K562 (cell line): Measurements from ENCODE around the gene KLK14. TPM values are rescaled to one million over a fixed set of nuclear protein-coding genes. Genes with fewer than 3 reads are reported as not detected.
A peak's percentile ranks its signal among the peaks of the same experiment; 100 is the strongest.

Experiments used
- COPS2 ChIP-seq: fragments of 450-650 bp; conservative IDR thresholded peaks from 2 replicates; pipeline ENCODE4 v1.6.1; 2016; ENCODE audit warnings: mild to moderate bottlenecking, moderate library complexity
- E2F5 ChIP-seq: sonication (generic); formaldehyde crosslinking; IDR thresholded peaks from 2 replicates; pipeline ENCODE4 v1.8.0; 2022; ENCODE audit warnings: mild to moderate bottlenecking, missing genetic modification reagents
- EGR1 ChIP-seq: fragments of 450-650 bp; conservative IDR thresholded peaks from 2 replicates; pipeline ENCODE4 v1.6.1; 2017; ENCODE audit warnings: mild to moderate bottlenecking
- ESRRA ChIP-seq: fragments of 450-650 bp; IDR thresholded peaks from 2 replicates; pipeline ENCODE4 v1.6.1; 2014; ENCODE audit warnings: low read depth, mild to moderate bottlenecking, moderate library complexity, borderline replicate concordance
- GATAD2B ChIP-seq: fragments of 450-650 bp; IDR thresholded peaks from 2 replicates; pipeline ENCODE4 v1.6.1; 2017; ENCODE audit warnings: mild to moderate bottlenecking, borderline replicate concordance
- HDAC1 ChIP-seq, 2 experiments: fragments of 450-650 bp; IDR thresholded peaks; 2 replicates each; pipeline ENCODE4 v1.6.1; 2016 to 2017; ENCODE audit warnings: inconsistent platforms in 1 of 2, mild to moderate bottlenecking in 1 of 2, moderate library complexity in 1 of 2
- MNT ChIP-seq, 2 experiments: fragments of 450-650 bp; conservative IDR thresholded peaks; 2 replicates each; pipeline ENCODE4 v1.6.1; 2017; ENCODE audit warnings: mild to moderate bottlenecking in 2 of 2, moderate library complexity in 2 of 2
- MTA1 ChIP-seq: fragments of 450-650 bp; IDR thresholded peaks from 2 replicates; pipeline ENCODE4 v1.6.1; 2017; ENCODE audit warnings: borderline replicate concordance
- PHF8 ChIP-seq: fragments of 200-600 bp; sonication (generic); IDR thresholded peaks from 2 replicates; pipeline ENCODE4 v1.6.1; 2012; ENCODE audit warnings: mixed run types, mild to moderate bottlenecking, inconsistent platforms, low read length, moderate library complexity, borderline replicate concordance
- PHTF2 ChIP-seq: fragments of 250-450 bp; sonication (Bioruptor Pico); IDR thresholded peaks from 2 replicates; pipeline ENCODE4 v1.5.0; 2021; ENCODE audit warnings: mild to moderate bottlenecking
- POLR2G ChIP-seq: fragments of 200-400 bp; formaldehyde crosslinking; IDR thresholded peaks from 2 replicates; pipeline ENCODE4 v1.6.1; 2017; ENCODE audit warnings: low read depth, mild to moderate bottlenecking, antibody characterized with exemption, low read length, moderate library complexity
- SOX6 ChIP-seq: fragments of 450-650 bp; IDR thresholded peaks from 2 replicates; pipeline ENCODE4 v1.6.1; 2014; ENCODE audit warnings: mild to moderate bottlenecking
- SUPT5H ChIP-seq: fragments of 450-650 bp; IDR thresholded peaks from 2 replicates; pipeline ENCODE4 v1.6.1; 2016
- TOE1 ChIP-seq, 2 experiments: fragments of 450-650 bp in 1 of 2; sonication (generic) in 1 of 2; formaldehyde crosslinking in 1 of 2; IDR thresholded peaks; 2 replicates each; pipeline versions ENCODE4 v1.7.1 to v1.8.0; 2016 to 2022; ENCODE audit warnings: borderline replicate concordance in 2 of 2, mild to moderate bottlenecking in 2 of 2, antibody characterized with exemption in 1 of 2, inconsistent platforms in 1 of 2, low read depth in 1 of 2, missing genetic modification reagents in 1 of 2, moderate library complexity in 1 of 2
- ZNF133 ChIP-seq: fragments of 250-450 bp; sonication (Bioruptor Pico); IDR thresholded peaks from 2 replicates; pipeline ENCODE4 v1.4.0; 2020; ENCODE audit warnings: mild to moderate bottlenecking
- ZNF143 ChIP-seq: sonication (generic); formaldehyde crosslinking; IDR thresholded peaks from 2 replicates; pipeline ENCODE4 v1.9.0; 2022; ENCODE audit warnings: mild to moderate bottlenecking, missing genetic modification reagents
- ZNF431 ChIP-seq: sonication (generic); formaldehyde crosslinking; IDR thresholded peaks from 2 replicates; pipeline ENCODE4 v1.8.0; 2022; ENCODE audit warnings: mild to moderate bottlenecking, missing genetic modification reagents
- ZNF764 ChIP-seq: fragments of 250-450 bp; sonication (Bioruptor Pico); IDR thresholded peaks from 2 replicates; pipeline ENCODE4 v1.4.0; 2020; ENCODE audit warnings: low read depth, mild to moderate bottlenecking, moderate library complexity
- ZNF77 ChIP-seq: fragments of 250-450 bp; sonication (Bioruptor Pico); IDR thresholded peaks from 2 replicates; pipeline ENCODE4 v1.5.0; 2020
- polyA plus RNA-seq, 8 experiments: library from polyadenylated mRNA; depleted of rRNA in 4 of 8; stranded (reverse) in 5 of 8; unstranded in 3 of 8; fragments of >200 nt; fragmentation: Nextera tagmentation in 2 of 8; fragmentation: Illumina TruSeq in 1 of 8; extraction: Ambion mirVana in 2 of 8; extraction: Trizol in 1 of 8; gene quantifications; 2 replicates each; pipeline versions ENCODE4 v1.2.1 to v1.2.3, GENCODE V29; 2011 to 2014; ENCODE audit warnings: inconsistent platforms in 1 of 8, missing spikeins in 1 of 8
- total RNA-seq, 7 experiments: library from RNA; depleted of rRNA in 6 of 7; stranded (reverse); fragments of >200 nt in 6 of 7; fragmentation: Illumina TruSeq in 2 of 7; extraction: Trizol in 2 of 7; gene quantifications; 2 replicates each; pipeline versions ENCODE4 v1.2.1 to v1.2.3, GENCODE V29; 2011 to 2021; ENCODE audit warnings: low replicate concordance in 1 of 7

Gene KLK14
- total and polyA plus RNA-seq, 9 of the 15 experiments (the other 6 are each of a cell fraction or from before 2014, with no cell fraction given) = not detected

- peak; percentile 30; the same call in 1 of the 2 replicates for TF ChIP-seq PHF8
- TF ChIP-seq COPS2 = no peak
- peak; percentile 96 for TF ChIP-seq SOX6
- no peak for TF ChIP-seq PHTF2 (CRISPR knock-in tag)
- no peak for TF ChIP-seq ZNF431 (CRISPR knock-in tag)
- TF ChIP-seq POLR2G = peak; percentile 54
- peak; percentile 46 to 57; a peak in 3 of 4 replicates for TF ChIP-seq MNT (conservative IDR thresholded peaks at IDR 0.05)
- no peak for TF ChIP-seq ZNF77
- no peak for TF ChIP-seq E2F5 (CRISPR knock-in tag)
- 0 out of 2 replicates have a peak, but pooled peaks have one; percentile 17 for TF ChIP-seq ZNF764 (CRISPR knock-in tag)
- no peak for TF ChIP-seq ZNF133 (CRISPR knock-in tag)
- TF ChIP-seq ZNF143 (CRISPR knock-in tag) = no peak
- peak; percentile 37; the same call in 1 of the 2 replicates for TF ChIP-seq MTA1
- TF ChIP-seq TOE1 (IDR thresholded peaks at IDR 0.05; ENCODE audit: borderline replicate concordance) = 0 out of 2 replicates have a peak, but pooled peaks have one; percentile 15
- TF ChIP-seq TOE1 (CRISPR knock-in tag; IDR thresholded peaks at IDR 0.05; ENCODE audit: borderline replicate concordance, low read depth) = no peak
- TF ChIP-seq EGR1 = peak; percentile 99
- peak in 1 of 2 experiments; percentile 10; a peak in 1 of 4 replicates for TF ChIP-seq HDAC1 (IDR thresholded peaks at IDR 0.05)
- TF ChIP-seq SUPT5H = 0 out of 2 replicates have a peak, but pooled peaks have one; percentile 23
- TF ChIP-seq ESRRA = peak; percentile 93
- TF ChIP-seq GATAD2B = peak; percentile 59; the same call in 1 of the 2 replicates
Measured at GRCh38 chr19:51064534-51065220, 18.0 kb downstream of the KLK14 start, which contains the start of gene KLK13 (continued).
